HepG2 (cell line): ENCODE measurements around the gene HINT2. TPM values are rescaled to one million over a fixed set of nuclear protein-coding genes. Genes with fewer than 3 reads are reported as not detected.
A peak's percentile ranks its signal among the peaks of the same experiment; 100 is the strongest.

Experiments
- ATF4 ChIP-seq, 2 experiments: fragments of 450-650 bp in 1 of 2; sonication (generic) in 1 of 2; formaldehyde crosslinking; IDR thresholded peaks; 2 replicates each; pipeline versions ENCODE4 v1.5.0 to v1.8.0; 2020 to 2022; ENCODE audit warnings: mild to moderate bottlenecking in 1 of 2, missing genetic modification reagents in 1 of 2
- ATRX ChIP-seq: sonication (generic); formaldehyde crosslinking; IDR thresholded peaks from 2 replicates; pipeline ENCODE4 v1.4.0; 2020; ENCODE audit warnings: missing genetic modification reagents, borderline replicate concordance
- CEBPZ ChIP-seq: IDR thresholded peaks from 2 replicates; pipeline ENCODE4 v1.6.1; 2012; ENCODE audit warnings: low read length, improper control_type of control experiment
- CREB3 ChIP-seq: sonication (generic); formaldehyde crosslinking; IDR thresholded peaks from 2 replicates; pipeline ENCODE4 v1.5.0; 2020; ENCODE audit warnings: missing genetic modification reagents
- ETV5 ChIP-seq: IDR thresholded peaks from 2 replicates; pipeline ENCODE4 v1.6.1; 2018; ENCODE audit warnings: missing biosample characterization, missing genetic modification reagents, inconsistent platforms, borderline replicate concordance
- HIC2 ChIP-seq: sonication (generic); formaldehyde crosslinking; IDR thresholded peaks from 2 replicates; pipeline ENCODE4 v1.9.0; 2022; ENCODE audit warnings: low read depth, missing genetic modification reagents
- KIAA2018 ChIP-seq: sonication (generic); formaldehyde crosslinking; IDR thresholded peaks from 2 replicates; pipeline ENCODE4 v1.5.0; 2020; ENCODE audit warnings: mild to moderate bottlenecking, missing genetic modification reagents, borderline replicate concordance
- MYC ChIP-seq: sonication (generic); formaldehyde crosslinking; IDR thresholded peaks from 2 replicates; pipeline ENCODE4 v1.9.0; 2021; ENCODE audit warnings: missing genetic modification reagents, borderline replicate concordance
- NR2F1 ChIP-seq, 2 experiments: fragments of 450-650 bp in 1 of 2; formaldehyde crosslinking in 1 of 2; IDR thresholded peaks; 2 replicates each; pipeline versions ENCODE4 v1.5.0 to v1.6.1; 2016 to 2020; ENCODE audit warnings: mild to moderate bottlenecking in 1 of 2, missing compliant biosample characterization in 1 of 2, missing genetic modification reagents in 1 of 2, moderate library complexity in 1 of 2
- POGZ ChIP-seq: sonication (generic); formaldehyde crosslinking; IDR thresholded peaks from 2 replicates; pipeline ENCODE4 v1.4.0; 2020; ENCODE audit warnings: mild to moderate bottlenecking, missing genetic modification reagents
- TOPORS ChIP-seq: sonication (generic); formaldehyde crosslinking; IDR thresholded peaks from 2 replicates; pipeline ENCODE4 v1.8.0; 2023; ENCODE audit warnings: mild to moderate bottlenecking, missing genetic modification reagents
- ZBTB1 ChIP-seq: sonication (generic); formaldehyde crosslinking; IDR thresholded peaks from 2 replicates; pipeline ENCODE4 v1.4.0; 2020; ENCODE audit warnings: missing genetic modification reagents, borderline replicate concordance
- ZNF432 ChIP-seq: sonication (generic); formaldehyde crosslinking; IDR thresholded peaks from 2 replicates; pipeline ENCODE4 v1.5.0; 2020; ENCODE audit warnings: missing genetic modification reagents, mild to moderate bottlenecking, borderline replicate concordance
- polyA plus RNA-seq, 8 experiments: library from polyadenylated mRNA; depleted of rRNA in 3 of 8; stranded (reverse) in 7 of 8; unstranded in 1 of 8; fragments of >200 nt; fragmentation: Illumina TruSeq in 4 of 8; extraction: Trizol in 4 of 8; gene quantifications; 2 replicates each; pipeline versions ENCODE4 v1.2.1 to v1.2.3, GENCODE V29; 2011 to 2016; ENCODE audit warnings: low read depth in 4 of 8, missing spikeins in 1 of 8, mixed read lengths in 1 of 8; ENCODE audit not compliant: insufficient read depth in 1 of 8
- total RNA-seq, 5 experiments: library from RNA; depleted of rRNA; stranded (reverse); fragments of >200 nt; fragmentation: Illumina TruSeq; extraction: Trizol; gene quantifications; 2 replicates each; pipeline ENCODE4 v1.2.3, GENCODE V29; 2016; ENCODE audit warnings: low read depth in 1 of 5

HINT2 gene
- total and polyA plus RNA-seq, 2 of the 13 experiments (the other 11 are each of a cell fraction or from before 2014, with no cell fraction given) = 37.9 to 56.2 TPM

GRCh38 chr9:35812025-35812602, 2.7 kb downstream of the HINT2 start, which contains the start of gene SPAG8 (continued):
- TF ChIP-seq HIC2 (CRISPR knock-in tag) (no peak), ZNF432 (CRISPR knock-in tag) (no peak), ATRX (CRISPR knock-in tag) (no peak), CEBPZ (no peak), CREB3 (no peak), MYC (no peak), NR2F1 (CRISPR knock-in tag; IDR thresholded peaks at IDR 0.05) (no peak), ETV5 (peak; percentile 79; the same call in 1 of the 2 replicates), TOPORS (CRISPR knock-in tag) (0 out of 2 replicates have a peak, but pooled peaks have one; percentile 35), POGZ (no peak; the same call in 1 of the 2 replicates), ZBTB1 (CRISPR knock-in tag) (no peak), KIAA2018 (CRISPR knock-in tag) (no peak), ATF4 (CRISPR knock-in tag; IDR thresholded peaks at IDR 0.05) (no peak)
